PC-9 (cell line): ENCODE measurements around the gene MVB12A. TPM values are rescaled to one million over a fixed set of nuclear protein-coding genes. Genes with fewer than 3 reads are reported as not detected.
A peak's percentile ranks its signal among the peaks of the same experiment; 100 is the strongest.

Experiments used
- BruUV-seq: library from RNA; stranded (reverse); fragments of 400-500 nt; replicated peaks from 2 replicates; lab custom pipeline; 2021; lab: Mats Ljungman, UMichigan
- CTCF ChIA-PET: fragments of 300-600 bp; sonication (Branson Sonifier 250); formaldehyde crosslinking; loops from one replicate; lab custom pipeline; 2022; ENCODE audit warnings: antibody characterized with exemption; lab: Charles Lee
- POLR2A ChIA-PET: fragments of 300-600 bp; sonication (Branson Sonifier 250); formaldehyde crosslinking; loops from one replicate; lab custom pipeline; 2022; ENCODE audit warnings: antibody characterized with exemption; ENCODE audit not compliant: unreplicated experiment; lab: Charles Lee
- DNase-seq, 2 experiments: peaks; one replicate each; pipeline versions ENCODE4 v3.0.0 to v3.0.0-alpha.2; 2015 to 2022; ENCODE audit warnings: mixed read lengths in 1 of 2
- H2AFZ ChIP-seq: fragments of 200-600 bp; sonication (generic); 2 replicates; pipeline ENCODE4 v1.8.1; 2017; ENCODE audit warnings: antibody characterized with exemption
- H3F3A ChIP-seq: fragments of 200-600 bp; sonication (generic); 2 replicates; pipeline ENCODE4 v1.8.1; 2017; ENCODE audit warnings: antibody characterized with exemption, mild to moderate bottlenecking, low read depth; ENCODE audit not compliant: insufficient read depth
- H3K27ac ChIP-seq: fragments of 200-600 bp; sonication (generic); 2 replicates; pipeline ENCODE4 v1.6.1; 2016; ENCODE audit warnings: mixed run types
- H3K27me3 ChIP-seq: fragments of 200-600 bp; sonication (generic); 2 replicates; pipeline ENCODE4 v1.6.1; 2016; ENCODE audit warnings: low read depth, mixed run types; ENCODE audit not compliant: insufficient read depth
- H3K36me3 ChIP-seq: fragments of 200-600 bp; sonication (generic); 2 replicates; pipeline ENCODE4 v1.6.1; 2016; ENCODE audit warnings: low read depth, mixed run types
- H3K4me1 ChIP-seq: fragments of 200-600 bp; sonication (generic); replicated peaks from 2 replicates; pipeline ENCODE4 v1.6.1; 2016; ENCODE audit warnings: mixed run types; ENCODE audit not compliant: insufficient read depth
- H3K4me2 ChIP-seq: fragments of 200-600 bp; sonication (generic); 2 replicates; pipeline ENCODE4 v1.6.1; 2017; ENCODE audit warnings: mixed run types
- H3K4me3 ChIP-seq: fragments of 200-600 bp; sonication (generic); 2 replicates; pipeline ENCODE4 v1.6.1; 2016; ENCODE audit warnings: mixed run types
- H3K79me2 ChIP-seq: fragments of 200-600 bp; sonication (generic); 2 replicates; pipeline ENCODE4 v1.6.1; 2017; ENCODE audit warnings: low read depth, mixed run types
- H3K9me2 ChIP-seq: fragments of 200-600 bp; sonication (generic); 2 replicates; pipeline ENCODE4 v1.8.1; 2017; ENCODE audit warnings: mild to moderate bottlenecking; ENCODE audit not compliant: insufficient read depth
- H3K9me3 ChIP-seq: fragments of 200-600 bp; sonication (generic); 2 replicates; pipeline ENCODE4 v1.8.1; 2016; ENCODE audit warnings: low read depth; ENCODE audit not compliant: insufficient read depth
- H4K20me1 ChIP-seq: fragments of 200-600 bp; sonication (generic); 2 replicates; pipeline ENCODE4 v1.8.1; 2017; ENCODE audit not compliant: insufficient read depth
- CTCF ChIP-seq: fragments of 200-600 bp; sonication (generic); conservative IDR thresholded peaks from 2 replicates; pipeline ENCODE4 v1.6.1; 2017; ENCODE audit warnings: mixed run types, antibody characterized with exemption, mild to moderate bottlenecking, moderate library complexity
- EZH2 ChIP-seq: fragments of 200-600 bp; sonication (generic); IDR thresholded peaks from 2 replicates; pipeline ENCODE4 v1.8.0; 2017; ENCODE audit warnings: antibody characterized with exemption, low read depth
- intact Hi-C: fragments of 100-400 bp; cut with micrococcal nuclease; formaldehyde crosslinking; loops from one replicate; pipeline ENCODE4 v1.10.0; 2022; ENCODE audit not compliant: unreplicated experiment
- total RNA-seq: library from RNA; stranded (reverse); gene quantifications from 2 replicates; pipeline ENCODE4 v1.2.3, GENCODE V29; 2021

Gene MVB12A
- total RNA-seq, 1 experiment from 2014 or later = 58.1 TPM

- TF ChIP-seq EZH2 (no peak), CTCF (no peak)
- H3K9me2 ChIP-seq = no peaks in the 10 kb centered on the region
- peaks cover 49% of the 10 kb centered on the region for H3F3A ChIP-seq
- CTCF ChIA-PET = interaction anchor here (0.5 to 0.7 kb wide), 4 partner anchors 13 to 760 kb away, joined by 3 to 4 read pairs (median 4); partner anchors contain the start of gene NXNL1
- no peaks in the 10 kb centered on the region for H3K79me2 ChIP-seq
- H3K27ac ChIP-seq = no peak overlapping the region
- no peaks in the 10 kb centered on the region for H3K27me3 ChIP-seq
- no peak for DNase-seq
- intact Hi-C loops = no loop called here
- no peaks in the 10 kb centered on the region for H4K20me1 ChIP-seq
- peaks cover 14% of the 10 kb centered on the region for H3K4me1 ChIP-seq
- H3K4me3 ChIP-seq = peak overlapping the region; percentile 76; the same call in 1 of the 2 replicates
- H3K9me3 ChIP-seq = 0 out of 2 replicates have a peak, but pooled peaks cover 3% of the 10 kb centered on the region
- peak overlapping the region; percentile 60 for H2AFZ ChIP-seq
- no TSS peak for BruUV-seq
- POLR2A ChIA-PET = no interaction called here
- H3K4me2 ChIP-seq = peak overlapping the region; percentile 96
- H3K36me3 ChIP-seq = no peaks in the 10 kb centered on the region
These were observed 27.9 kb downstream of the MVB12A start for GRCh38 chr19:17447704-17448130.

GRCh38 chr19:17448131-17448967 is 28.5 kb downstream of the MVB12A start, which contains the start of gene TMEM221:
TSS of gene TMEM221 (minus strand) at chr19:17448668. CDS start at chr19:17448462, 206 bp downstream.
- BruUV-seq = no TSS peak
- peaks cover 48% of the 10 kb centered on the region for H3F3A ChIP-seq
- H2AFZ ChIP-seq = peak within 1 kb of the TSS; percentile 91
- ChIA-PET CTCF (interaction anchor here (0.5 to 0.7 kb wide), 4 partner anchors 103 to 760 kb away, joined by 3 to 5 read pairs (median 4); no protein-coding TSS in a partner anchor), POLR2A (no interaction called here)
- H4K20me1 ChIP-seq = no peaks in the 10 kb centered on the region
- no peak within 1 kb of the TSS for H3K27ac ChIP-seq
- intact Hi-C loops = no loop called here
- DNase-seq = peak in 1 of 2 experiments; percentile 51
- H3K36me3 ChIP-seq = no peaks in the 10 kb centered on the region
- H3K9me3 ChIP-seq = 0 out of 2 replicates have a peak, but pooled peaks cover 3% of the 10 kb centered on the region
- H3K27me3 ChIP-seq = no peaks in the 10 kb centered on the region
- H3K4me2 ChIP-seq = peak within 1 kb of the TSS; percentile 96
- no peaks in the 10 kb centered on the region for H3K79me2 ChIP-seq
- H3K4me1 ChIP-seq = peaks cover 14% of the 10 kb centered on the region
- no peaks in the 10 kb centered on the region for H3K9me2 ChIP-seq
- peak within 1 kb of the TSS; percentile 76 for H3K4me3 ChIP-seq
- TF ChIP-seq CTCF = peak; percentile 71
- no peak for TF ChIP-seq EZH2

GRCh38 chr19:17450264-17451075 is 30.6 kb downstream of the MVB12A start:
- POLR2A ChIA-PET = no interaction called here

More at GRCh38 chr19:17450264-17451075, 30.6 kb downstream of the MVB12A start:
- Histone ChIP-seq H3K9me2 (no peaks in the 10 kb centered on the region), H4K20me1 (no peaks in the 10 kb centered on the region), H3F3A (peaks cover 42% of the 10 kb centered on the region), H3K9me3 (0 out of 2 replicates have a peak, but pooled peaks cover 3% of the 10 kb centered on the region), H3K27me3 (no peaks in the 10 kb centered on the region), H3K4me1 (peaks cover 14% of the 10 kb centered on the region), H3K27ac (peak overlapping the region; percentile 75), H3K4me3 (no peak overlapping the region), H2AFZ (peak overlapping the region; percentile 1; the same call in 1 of the 2 replicates), H3K79me2 (no peaks in the 10 kb centered on the region), H3K4me2 (peak overlapping the region; percentile 53), H3K36me3 (no peaks in the 10 kb centered on the region)
- TF ChIP-seq CTCF (no peak), EZH2 (no peak)
- intact Hi-C loops = loop anchor here (5.0 kb wide), 1 partner anchor 407 kb away; the partner anchor contains the start of gene RPL18A
- CTCF ChIA-PET = interaction anchor here (0.6 to 0.7 kb wide), 2 partner anchors 63 to 401 kb away, joined by 4 to 7 read pairs; no protein-coding TSS in a partner anchor
- no TSS peak for BruUV-seq
- peak; percentile 56 to 94 for DNase-seq
